ENCODE data around the gene LRCOL1.

GRCh38 chr12:132657004-132657727, 46.8 kb upstream of the LRCOL1 start:
- TF ChIP-seq, protein P1, sequence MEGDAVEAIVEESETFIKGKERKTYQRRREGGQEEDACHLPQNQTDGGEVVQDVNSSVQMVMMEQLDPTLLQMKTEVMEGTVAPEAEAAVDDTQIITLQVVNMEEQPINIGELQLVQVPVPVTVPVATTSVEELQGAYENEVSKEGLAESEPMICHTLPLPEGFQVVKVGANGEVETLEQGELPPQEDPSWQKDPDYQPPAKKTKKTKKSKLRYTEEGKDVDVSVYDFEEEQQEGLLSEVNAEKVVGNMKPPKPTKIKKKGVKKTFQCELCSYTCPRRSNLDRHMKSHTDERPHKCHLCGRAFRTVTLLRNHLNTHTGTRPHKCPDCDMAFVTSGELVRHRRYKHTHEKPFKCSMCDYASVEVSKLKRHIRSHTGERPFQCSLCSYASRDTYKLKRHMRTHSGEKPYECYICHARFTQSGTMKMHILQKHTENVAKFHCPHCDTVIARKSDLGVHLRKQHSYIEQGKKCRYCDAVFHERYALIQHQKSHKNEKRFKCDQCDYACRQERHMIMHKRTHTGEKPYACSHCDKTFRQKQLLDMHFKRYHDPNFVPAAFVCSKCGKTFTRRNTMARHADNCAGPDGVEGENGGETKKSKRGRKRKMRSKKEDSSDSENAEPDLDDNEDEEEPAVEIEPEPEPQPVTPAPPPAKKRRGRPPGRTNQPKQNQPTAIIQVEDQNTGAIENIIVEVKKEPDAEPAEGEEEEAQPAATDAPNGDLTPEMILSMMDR (IDR thresholded peaks at IDR 0.05), result no peak
- no peak for TF ChIP-seq POLR2A (IDR thresholded peaks at IDR 0.05)
